ENCODE results near the gene NPAS3.

NPAS3 gene

DNA sequence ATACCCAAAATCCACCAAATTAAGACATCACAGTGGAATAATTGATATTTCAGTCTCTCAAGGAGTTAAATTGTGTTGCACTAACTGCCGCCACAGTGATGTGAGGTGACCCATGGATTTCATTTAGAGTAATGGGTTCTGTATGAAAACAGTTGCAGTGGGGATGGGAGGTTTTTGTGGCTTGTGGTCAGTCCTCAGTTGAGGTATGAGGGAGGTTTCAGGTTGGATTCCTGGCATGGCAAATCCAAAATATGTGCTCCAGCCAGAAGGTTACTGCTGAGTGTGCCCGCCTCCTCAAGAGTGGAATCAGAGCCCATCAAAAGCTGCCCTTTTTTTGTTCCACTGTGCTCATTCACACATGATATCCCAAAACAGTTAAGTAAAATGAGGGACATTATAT lies 525.1 kb downstream of the NPAS3 start:
- no peak for DNase-seq (ENCODE audit: low read depth)
- no peak for TF ChIP-seq CTCF (IDR thresholded peaks at IDR 0.05; ENCODE audit: insufficient read depth, low read depth, low read length, missing control alignments)
- H3K4me3 ChIP-seq (ENCODE audit: low read depth, low read length), result no peak overlapping the region

- no peak overlapping the region for H3K4me3 ChIP-seq (ENCODE audit: low read depth, low read length)
- no peak for DNase-seq (ENCODE audit: low read depth)
- no peak for TF ChIP-seq CTCF (IDR thresholded peaks at IDR 0.05; ENCODE audit: insufficient read depth, low read depth, low read length, missing control alignments)
These were observed 525.7 kb downstream of the NPAS3 start for GRCh38 chr14:33464254-33464962.

- no peak for TF ChIP-seq CTCF (IDR thresholded peaks at IDR 0.05; ENCODE audit: insufficient read depth, low read depth, low read length, missing control alignments)
- no peak for DNase-seq (ENCODE audit: low read depth)
- H3K4me3 ChIP-seq (ENCODE audit: low read depth, low read length), result no peak overlapping the region
These were observed 527.4 kb downstream of the NPAS3 start for GRCh38 chr14:33465846-33466700.

- no peak for TF ChIP-seq CTCF (IDR thresholded peaks at IDR 0.05; ENCODE audit: insufficient read depth, low read depth, low read length, missing control alignments)
- no peak overlapping the region for H3K4me3 ChIP-seq (ENCODE audit: low read depth, low read length)
- no peak for DNase-seq (ENCODE audit: low read depth)
These were observed 529.3 kb downstream of the NPAS3 start for GRCh38 chr14:33467971-33468370.

- TF ChIP-seq CTCF (IDR thresholded peaks at IDR 0.05; ENCODE audit: insufficient read depth, low read depth, low read length, missing control alignments), result no peak
- DNase-seq (ENCODE audit: low read depth), result no peak
- no peak overlapping the region for H3K4me3 ChIP-seq (ENCODE audit: low read depth, low read length)
These were observed 531.2 kb downstream of the NPAS3 start for GRCh38 chr14:33469898-33470297.

- no peak for TF ChIP-seq CTCF (IDR thresholded peaks at IDR 0.05; ENCODE audit: insufficient read depth, low read depth, low read length, missing control alignments)
- no peak overlapping the region for H3K4me3 ChIP-seq (ENCODE audit: low read depth, low read length)
- no peak for DNase-seq (ENCODE audit: low read depth)
These were observed 533.1 kb downstream of the NPAS3 start for GRCh38 chr14:33471776-33472175.
